Measurements from ENCODE around the gene TBX2.

The TBX2 gene

GRCh38 chr17:61368049-61368831 is 31.4 kb upstream of the TBX2 start:
- in situ Hi-C loops (cut with HindIII; ENCODE audit: low sequenced_read_pairs): loop anchor here (10.0 kb wide), 1 partner anchor 123 kb away; no protein-coding TSS in a partner anchor

DNA sequence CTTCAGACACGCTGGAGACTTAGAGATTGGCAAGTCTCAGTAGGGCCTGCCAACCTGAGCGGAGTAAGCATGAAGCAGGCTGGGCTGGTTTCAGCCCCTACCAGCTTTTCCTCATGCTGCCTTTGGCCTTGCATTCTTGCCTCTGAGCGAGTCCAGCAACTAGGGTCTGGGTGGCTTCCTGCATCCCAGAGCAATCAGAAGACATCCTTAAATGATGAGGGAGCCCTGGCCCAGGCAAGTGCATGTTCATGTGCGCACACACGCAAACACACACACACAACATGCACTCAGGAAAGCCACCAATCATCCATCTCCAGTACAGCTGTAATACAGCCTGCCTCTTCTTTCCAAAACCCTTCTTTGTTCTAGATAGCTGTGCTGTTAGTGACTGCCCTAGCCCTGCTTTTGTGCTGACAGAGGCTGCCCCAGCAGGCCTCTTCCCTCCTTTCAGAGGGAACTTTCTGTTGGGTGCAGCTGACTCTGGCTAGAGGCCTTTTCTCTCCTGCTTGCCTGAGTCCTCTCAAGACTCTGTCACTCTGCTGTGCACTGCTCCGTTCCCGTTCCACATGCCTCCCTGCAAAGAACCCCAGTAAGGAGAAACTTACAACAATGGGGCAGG is 30.7 kb upstream of the TBX2 start:
- in situ Hi-C loops (cut with HindIII; ENCODE audit: low sequenced_read_pairs): loop anchor here (10.0 kb wide), 1 partner anchor 124 kb away; no protein-coding TSS in a partner anchor

- in situ Hi-C loops (cut with HindIII; ENCODE audit: low sequenced_read_pairs): loop anchor here (10.0 kb wide), 1 partner anchor 125 kb away; no protein-coding TSS in a partner anchor
These were observed 29.9 kb upstream of the TBX2 start for GRCh38 chr17:61369751-61370150.

GRCh38 chr17:61371179-61371578 is 28.5 kb upstream of the TBX2 start:
- in situ Hi-C loops (cut with HindIII; ENCODE audit: low sequenced_read_pairs): no loop called here

GRCh38 chr17:61371606-61372005 is 28.0 kb upstream of the TBX2 start:
- in situ Hi-C loops (cut with HindIII; ENCODE audit: low sequenced_read_pairs): no loop called here

GRCh38 chr17:61372436-61372835 is 27.2 kb upstream of the TBX2 start:
- in situ Hi-C loops (cut with HindIII; ENCODE audit: low sequenced_read_pairs): no loop called here

GRCh38 chr17:61376931-61377838 is 22.5 kb upstream of the TBX2 start:
- in situ Hi-C loops (cut with HindIII; ENCODE audit: low sequenced_read_pairs): no loop called here

- in situ Hi-C loops (cut with HindIII; ENCODE audit: low sequenced_read_pairs): no loop called here
These were observed 20.8 kb upstream of the TBX2 start for GRCh38 chr17:61378658-61379456.

- in situ Hi-C loops (cut with HindIII; ENCODE audit: low sequenced_read_pairs): no loop called here
These were observed 20.0 kb upstream of the TBX2 start for GRCh38 chr17:61379457-61380216.

- in situ Hi-C loops (cut with HindIII; ENCODE audit: low sequenced_read_pairs): no loop called here
These were observed 19.3 kb upstream of the TBX2 start for GRCh38 chr17:61380217-61380835.

DNA sequence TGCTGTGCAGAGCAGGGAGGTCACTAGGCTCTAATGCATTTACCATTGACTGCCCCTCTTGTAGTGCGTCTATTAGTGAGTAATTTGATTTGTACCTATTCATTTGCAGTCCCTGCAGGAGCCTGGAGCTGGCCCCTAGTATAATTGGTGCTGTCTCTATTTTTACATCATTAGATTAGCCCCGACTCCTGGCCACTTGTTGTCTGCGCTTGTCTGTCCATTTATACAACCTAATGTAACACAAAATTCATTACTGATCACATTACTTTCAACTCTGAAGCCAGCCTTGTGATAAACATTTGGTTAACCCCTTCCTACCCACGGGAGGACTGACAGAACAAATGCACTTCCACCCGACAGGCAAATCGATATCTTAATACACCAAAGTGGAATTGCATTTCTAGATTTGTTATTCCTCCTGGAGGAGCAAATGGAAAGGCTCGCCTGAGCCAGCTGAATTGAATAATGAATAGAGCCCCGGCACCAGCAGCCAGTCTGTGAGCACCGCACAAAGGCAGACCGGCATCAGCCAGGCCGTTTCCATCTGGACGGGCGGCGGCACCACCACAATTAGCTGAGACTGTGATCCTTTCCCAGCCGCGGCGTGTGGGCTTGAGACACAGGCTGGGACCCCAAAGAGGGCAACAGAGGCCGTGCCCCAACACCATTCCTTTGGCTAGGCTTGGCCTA is 18.7 kb upstream of the TBX2 start:
- in situ Hi-C loops (cut with HindIII; ENCODE audit: low sequenced_read_pairs): no loop called here

GRCh38 chr17:61381537-61381936 is 18.1 kb upstream of the TBX2 start:
- in situ Hi-C loops (cut with HindIII; ENCODE audit: low sequenced_read_pairs): no loop called here

DNA sequence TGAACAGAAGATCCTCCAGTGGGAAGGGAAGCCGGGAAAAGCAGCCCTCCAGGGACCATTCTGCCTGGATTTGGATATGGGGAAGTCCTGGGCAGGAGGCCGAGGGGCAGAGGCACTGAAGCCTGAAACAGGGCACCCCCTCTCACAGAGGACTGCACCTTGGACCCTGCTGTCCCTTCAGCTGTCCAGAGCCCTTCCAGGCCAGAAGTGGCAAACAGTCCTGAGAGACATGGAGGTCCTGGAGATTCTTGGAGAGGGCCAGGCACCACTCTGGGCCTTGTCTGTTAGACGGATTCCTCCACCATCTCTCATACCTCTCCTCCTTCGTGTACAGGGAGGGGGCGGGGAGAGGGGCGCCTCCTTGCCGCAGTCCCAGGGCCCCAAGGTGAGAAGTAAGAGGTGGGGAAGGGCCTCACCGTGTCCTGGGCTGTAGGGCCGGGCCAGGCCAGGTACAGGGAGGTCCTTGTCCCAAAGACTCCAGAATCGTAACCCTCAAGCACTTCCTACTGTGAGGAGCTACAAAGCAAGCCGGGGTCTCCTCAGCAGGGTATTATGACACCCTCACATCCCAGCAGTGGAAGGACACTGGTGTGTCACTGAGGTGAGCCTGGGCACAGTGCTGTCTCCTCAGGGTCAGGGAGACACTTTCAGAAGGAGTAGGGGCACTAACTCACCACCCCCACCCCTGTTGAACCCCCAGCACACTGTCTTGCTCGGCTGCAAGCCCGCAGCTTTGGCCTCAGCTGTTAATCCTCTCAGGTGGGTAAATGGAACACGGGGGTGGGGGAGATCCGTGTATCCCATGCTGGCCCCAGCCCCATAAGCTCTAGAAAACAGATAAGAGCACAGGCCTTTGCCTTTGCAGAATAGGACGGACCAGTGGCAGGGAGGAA is 16.6 kb upstream of the TBX2 start:
- in situ Hi-C loops (cut with HindIII; ENCODE audit: low sequenced_read_pairs): no loop called here

- in situ Hi-C loops (cut with HindIII; ENCODE audit: low sequenced_read_pairs): no loop called here
These were observed 15.9 kb upstream of the TBX2 start for GRCh38 chr17:61383689-61384201.

DNA sequence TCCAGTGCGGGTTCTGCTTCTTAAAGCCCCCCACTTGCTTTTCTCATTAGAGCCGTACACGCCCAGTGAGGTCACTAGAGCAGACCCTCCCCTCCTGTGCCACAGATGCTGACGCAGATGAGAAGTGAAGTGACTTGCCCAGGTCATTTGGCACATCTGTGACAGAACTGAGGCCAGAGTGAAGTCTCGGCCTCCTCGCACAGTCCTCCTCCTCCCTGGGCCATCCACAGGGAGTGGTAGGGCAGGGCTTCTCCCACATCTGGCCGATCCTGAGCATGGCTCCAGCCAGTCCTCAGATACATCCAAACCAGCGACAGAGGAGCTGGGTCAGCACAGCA is 15.3 kb upstream of the TBX2 start:
- in situ Hi-C loops (cut with HindIII; ENCODE audit: low sequenced_read_pairs): no loop called here

- in situ Hi-C loops (cut with HindIII; ENCODE audit: low sequenced_read_pairs): no loop called here
These were observed 14.7 kb upstream of the TBX2 start for GRCh38 chr17:61384692-61385576.
